T-helper 17 cell (primary cell): ENCODE data around the gene UQCRH. TPM values are rescaled to one million over a fixed set of nuclear protein-coding genes. Genes with fewer than 3 reads are reported as not detected.

Experiments used
- ATAC-seq: fragments of 150-1000 bp; cut with Tn5 transposase; 2 replicates; pipeline ENCODE4 v1.10.0; 2021; ENCODE audit warnings: mild to moderate bottlenecking, moderate library complexity
- DNase-seq, 3 donors: peaks; one replicate each; pipeline versions ENCODE4 v3.0.0 to v3.0.0-alpha.2; 2020 to 2021
- H3K9me3 ChIP-seq: one replicate; pipeline ENCODE4 v1.7.0; 2013; ENCODE audit warnings: low read length, mild to moderate bottlenecking; ENCODE audit not compliant: control insufficient read depth, poor library complexity, severe bottlenecking
- H3K27ac Mint-ChIP-seq: one replicate; pipeline ENCODE4 v1.8.0; 2022; ENCODE audit warnings: mild to moderate bottlenecking, moderate library complexity, mixed read lengths
- H3K27me3 Mint-ChIP-seq: one replicate; pipeline ENCODE4 v1.8.0; 2022; ENCODE audit warnings: mixed read lengths
- H3K36me3 Mint-ChIP-seq: one replicate; pipeline ENCODE4 v1.8.0; 2022; ENCODE audit warnings: low read depth, mixed read lengths
- H3K4me1 Mint-ChIP-seq: one replicate; pipeline ENCODE4 v1.8.0; 2022; ENCODE audit warnings: mild to moderate bottlenecking, mixed read lengths
- H3K4me3 Mint-ChIP-seq: one replicate; pipeline ENCODE4 v1.8.0; 2022; ENCODE audit warnings: mild to moderate bottlenecking, moderate library complexity, mixed read lengths
- total RNA-seq, 4 donors: library from RNA in 2 of 4; stranded (reverse) in 2 of 4; gene quantifications; one replicate each; pipeline ENCODE4 v1.2.3 and lab custom pipeline; 2022 to 2026

UQCRH gene
- total RNA-seq, 2 donors from 2014 or later: 91.0 to 123 TPM

DNA sequence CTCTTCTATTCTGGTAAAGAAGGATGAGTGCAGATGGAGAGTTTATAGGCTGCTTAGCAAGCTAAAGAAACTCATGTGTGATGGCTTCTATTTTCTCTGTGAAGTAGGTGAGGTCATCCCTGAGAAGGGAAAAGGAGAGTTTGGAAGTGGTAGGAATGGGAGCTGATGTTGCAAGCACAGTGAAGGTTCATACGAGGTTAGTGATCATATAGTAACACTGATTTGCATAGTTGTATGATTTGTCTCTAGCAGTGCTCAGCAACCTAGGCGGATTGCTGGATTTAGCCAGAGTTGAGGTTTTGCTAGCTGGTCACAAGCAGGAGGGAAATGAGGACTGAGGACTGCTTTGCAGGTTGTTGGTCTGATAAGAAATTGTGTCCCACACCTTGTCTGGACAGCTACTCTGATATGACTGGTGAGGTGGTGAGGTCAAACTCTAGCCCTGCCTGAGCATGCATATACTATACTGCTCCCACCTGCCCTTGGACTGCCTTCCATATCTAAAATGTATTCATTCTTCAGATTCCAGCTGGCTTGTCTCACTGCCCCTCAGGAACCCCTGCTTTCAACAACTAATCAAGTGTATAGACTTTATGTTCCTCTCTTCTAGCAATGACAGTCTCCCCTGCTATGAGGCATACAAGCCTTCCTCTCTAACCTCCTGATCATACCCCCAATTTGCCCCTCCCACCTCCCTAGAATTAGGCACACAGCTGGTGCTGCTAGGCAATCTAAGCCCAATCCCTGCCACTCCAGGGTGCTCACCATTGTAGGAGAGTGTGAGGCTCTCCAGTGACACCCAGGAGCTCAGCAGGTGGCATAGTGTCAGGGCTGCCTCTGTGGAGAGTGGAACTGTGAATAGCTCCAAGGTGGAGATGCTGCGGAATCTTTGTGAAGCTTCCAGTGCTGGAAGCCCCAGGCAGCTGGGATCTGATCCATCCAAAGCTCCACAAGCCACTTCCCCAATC, 18.6 kb upstream of the UQCRH start:
- peak overlapping the region; percentile 41 for H3K4me3 Mint-ChIP-seq
- H3K9me3 ChIP-seq: no peaks in the 10 kb centered on the region
- H3K4me1 Mint-ChIP-seq: peaks cover 11% of the 10 kb centered on the region
- peaks cover 7% of the 10 kb centered on the region for H3K36me3 Mint-ChIP-seq
- no peaks in the 10 kb centered on the region for H3K27me3 Mint-ChIP-seq
- DNase-seq: no peak
- H3K27ac Mint-ChIP-seq: peak overlapping the region; percentile 49
- no peak for ATAC-seq

DNA sequence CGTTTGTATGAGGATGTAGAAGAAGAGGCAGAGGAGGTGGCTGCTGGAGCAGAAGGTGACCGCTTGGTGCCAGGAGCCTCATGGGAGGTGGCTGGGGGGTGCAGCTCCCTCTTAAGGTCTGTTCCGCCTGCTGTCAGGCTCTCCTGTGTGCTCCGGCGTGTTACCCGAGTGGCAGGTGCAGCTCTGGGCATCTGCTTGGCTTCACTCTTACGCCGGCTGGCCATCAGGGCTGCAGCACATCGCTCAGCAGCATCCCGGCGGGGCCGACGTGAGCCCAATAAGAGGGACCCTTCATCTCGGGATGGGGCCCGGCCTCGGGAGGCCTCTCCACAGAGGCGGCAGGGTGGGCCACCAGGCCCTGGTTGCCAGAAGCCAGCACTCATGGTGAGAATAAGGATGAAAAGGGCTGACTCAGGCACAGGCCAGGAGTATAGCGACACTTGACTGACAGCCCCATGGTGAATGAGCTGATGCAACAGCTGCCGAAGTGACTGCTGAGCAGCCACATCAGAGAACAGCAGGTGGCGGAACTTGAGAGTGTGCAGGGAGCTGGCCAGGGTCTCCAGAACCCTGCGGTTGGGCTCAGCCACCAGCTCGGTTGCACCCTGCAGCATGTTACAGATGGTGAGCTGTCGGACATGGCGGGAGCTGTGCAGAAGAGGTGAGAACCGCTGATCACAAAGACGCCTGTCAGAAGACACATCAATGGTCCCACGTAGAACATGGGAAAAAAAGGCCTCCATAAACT, 17.6 kb upstream of the UQCRH start:
- peaks cover 7% of the 10 kb centered on the region for H3K36me3 Mint-ChIP-seq
- peaks cover 8% of the 10 kb centered on the region for H3K4me1 Mint-ChIP-seq
- ATAC-seq: peak; percentile 50
- no peaks in the 10 kb centered on the region for H3K27me3 Mint-ChIP-seq
- peak overlapping the region; percentile 41 for H3K4me3 Mint-ChIP-seq
- H3K9me3 ChIP-seq: no peaks in the 10 kb centered on the region
- H3K27ac Mint-ChIP-seq: peak overlapping the region; percentile 49
- DNase-seq: no peak

DNA sequence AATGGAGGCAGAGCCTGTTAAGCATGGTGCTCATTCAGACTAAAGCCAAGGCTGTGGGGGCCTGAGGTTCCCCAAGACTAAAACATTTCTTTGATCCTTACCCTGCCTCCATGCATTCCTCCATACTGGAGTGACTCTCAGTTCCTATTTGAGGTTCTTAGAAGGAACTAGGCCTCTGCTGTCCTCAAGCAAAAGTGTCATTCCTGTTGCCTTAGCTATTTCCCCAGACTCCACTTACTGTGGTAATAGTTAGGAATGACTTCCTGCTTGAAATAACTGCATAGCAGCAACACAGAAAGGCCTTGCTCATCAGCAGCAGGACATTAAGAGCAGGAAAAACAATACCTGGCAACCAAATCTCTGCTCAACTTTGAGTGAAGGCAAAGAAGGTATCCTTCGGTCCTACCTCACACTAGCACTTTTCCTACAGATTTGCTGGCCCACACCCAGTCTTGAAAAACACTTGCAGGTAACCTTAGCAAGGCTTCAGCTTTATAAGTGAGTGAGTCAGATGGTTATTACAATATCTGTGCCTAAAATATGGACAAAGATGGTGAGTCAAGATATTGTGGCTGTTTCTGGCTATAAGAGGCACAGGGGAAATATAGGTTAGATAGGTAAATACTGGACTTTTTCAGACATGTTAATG, 14.9 kb upstream of the UQCRH start:
- Mint-ChIP-seq H3K4me1 (peaks cover 8% of the 10 kb centered on the region), H3K27ac (peak overlapping the region; percentile 47), H3K27me3 (no peaks in the 10 kb centered on the region), H3K36me3 (peaks cover 2% of the 10 kb centered on the region), H3K4me3 (no peak overlapping the region)
- H3K9me3 ChIP-seq: no peaks in the 10 kb centered on the region
- ATAC-seq (no peak), DNase-seq (no peak)

DNA sequence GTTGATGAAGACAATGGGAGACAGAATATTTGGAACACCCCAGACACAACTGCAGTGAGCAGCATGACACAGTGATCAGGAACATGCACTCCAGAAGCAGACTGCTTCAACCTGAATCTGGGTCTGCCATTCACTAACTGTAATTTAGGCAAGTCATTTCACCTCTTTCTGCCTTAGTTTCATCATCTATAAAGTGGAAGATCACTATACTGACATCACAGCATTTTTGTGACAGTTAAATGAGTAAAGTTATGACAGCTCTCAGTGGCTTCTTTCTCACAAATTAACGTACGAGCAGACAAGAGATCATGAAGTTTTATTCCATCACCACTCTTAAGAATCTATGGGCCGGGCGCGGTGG, 14.4 kb upstream of the UQCRH start:
- no peaks in the 10 kb centered on the region for H3K9me3 ChIP-seq
- Mint-ChIP-seq H3K4me1 (peaks cover 5% of the 10 kb centered on the region), H3K36me3 (peaks cover 2% of the 10 kb centered on the region), H3K4me3 (no peak overlapping the region), H3K27ac (peak overlapping the region; percentile 47), H3K27me3 (no peaks in the 10 kb centered on the region)
- no peak for DNase-seq
- ATAC-seq: no peak

DNA sequence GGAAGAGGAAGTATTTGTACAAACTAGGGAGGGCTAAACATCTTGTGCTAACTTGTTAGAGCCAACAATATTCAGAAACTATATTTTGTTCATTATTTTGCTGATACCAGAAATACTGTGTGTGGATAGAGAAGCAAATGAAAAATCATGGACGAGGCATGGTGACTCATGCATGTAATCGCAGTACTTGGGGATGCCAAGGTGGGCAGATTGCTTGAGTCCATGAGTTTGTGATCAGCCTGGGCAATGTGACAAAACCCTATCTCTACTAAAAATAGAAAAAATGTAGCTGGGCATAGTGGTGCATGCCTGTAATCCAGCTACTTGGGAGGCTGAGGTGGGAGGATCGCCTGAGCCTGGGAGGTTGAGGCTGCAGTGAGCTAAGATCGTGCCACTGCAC, 13.5 kb upstream of the UQCRH start:
- peaks cover 2% of the 10 kb centered on the region for H3K4me1 Mint-ChIP-seq
- no peaks in the 10 kb centered on the region for H3K9me3 ChIP-seq
- no peaks in the 10 kb centered on the region for H3K36me3 Mint-ChIP-seq
- peak overlapping the region; percentile 47 for H3K27ac Mint-ChIP-seq
- ATAC-seq (no peak), DNase-seq (no peak)
- no peak overlapping the region for H3K4me3 Mint-ChIP-seq
- H3K27me3 Mint-ChIP-seq: no peaks in the 10 kb centered on the region

DNA sequence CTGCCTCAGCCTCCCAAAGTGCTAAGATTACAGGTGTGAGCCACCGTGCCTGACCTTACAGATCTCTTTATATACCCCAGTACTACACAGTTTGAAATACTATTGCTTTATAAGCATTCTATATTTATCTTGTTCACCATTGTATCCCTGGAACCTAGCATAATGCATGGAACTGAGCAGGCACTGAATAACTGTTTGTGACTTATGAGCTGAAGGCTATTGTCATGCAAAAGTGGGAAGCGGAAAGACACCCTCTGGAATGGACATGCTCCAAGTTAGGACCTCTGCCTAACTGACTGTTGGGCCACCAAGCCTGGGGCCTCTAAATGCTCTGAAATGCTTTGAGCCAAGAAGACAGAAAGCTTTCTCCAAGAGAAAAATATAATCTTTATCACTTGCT, 8.2 kb upstream of the UQCRH start:
- no peak overlapping the region for H3K27ac Mint-ChIP-seq
- H3K9me3 ChIP-seq: no peaks in the 10 kb centered on the region
- no peak overlapping the region for H3K4me3 Mint-ChIP-seq
- no peaks in the 10 kb centered on the region for H3K27me3 Mint-ChIP-seq
- DNase-seq: no peak
- ATAC-seq: no peak
- H3K36me3 Mint-ChIP-seq: peaks cover 5% of the 10 kb centered on the region
- H3K4me1 Mint-ChIP-seq: peaks cover 10% of the 10 kb centered on the region

DNA sequence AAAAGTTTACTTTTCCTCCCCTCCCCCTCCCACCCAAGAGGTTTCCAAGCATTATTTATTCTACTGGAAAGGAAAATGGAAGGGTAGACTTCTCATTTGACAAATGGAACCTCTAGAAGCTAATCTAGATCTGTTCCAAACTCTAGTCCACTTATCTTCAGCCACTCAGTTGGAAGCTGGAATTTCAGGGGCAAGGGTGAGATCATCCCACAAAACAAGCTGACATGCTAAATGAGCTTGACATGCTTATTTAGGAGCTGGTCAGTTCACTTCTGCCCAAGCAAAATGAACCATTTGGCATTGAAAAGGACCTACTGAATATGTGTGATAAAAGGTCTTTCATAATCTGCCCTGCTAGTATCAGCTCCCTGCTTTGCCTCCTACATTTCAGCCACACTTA, 5.1 kb upstream of the UQCRH start:
- Mint-ChIP-seq H3K4me3 (no peak overlapping the region), H3K36me3 (peaks cover 8% of the 10 kb centered on the region), H3K27me3 (no peaks in the 10 kb centered on the region), H3K4me1 (peaks cover 27% of the 10 kb centered on the region), H3K27ac (peak overlapping the region; percentile 88)
- DNase-seq: no peak
- no peak for ATAC-seq
- H3K9me3 ChIP-seq: no peaks in the 10 kb centered on the region

DNA sequence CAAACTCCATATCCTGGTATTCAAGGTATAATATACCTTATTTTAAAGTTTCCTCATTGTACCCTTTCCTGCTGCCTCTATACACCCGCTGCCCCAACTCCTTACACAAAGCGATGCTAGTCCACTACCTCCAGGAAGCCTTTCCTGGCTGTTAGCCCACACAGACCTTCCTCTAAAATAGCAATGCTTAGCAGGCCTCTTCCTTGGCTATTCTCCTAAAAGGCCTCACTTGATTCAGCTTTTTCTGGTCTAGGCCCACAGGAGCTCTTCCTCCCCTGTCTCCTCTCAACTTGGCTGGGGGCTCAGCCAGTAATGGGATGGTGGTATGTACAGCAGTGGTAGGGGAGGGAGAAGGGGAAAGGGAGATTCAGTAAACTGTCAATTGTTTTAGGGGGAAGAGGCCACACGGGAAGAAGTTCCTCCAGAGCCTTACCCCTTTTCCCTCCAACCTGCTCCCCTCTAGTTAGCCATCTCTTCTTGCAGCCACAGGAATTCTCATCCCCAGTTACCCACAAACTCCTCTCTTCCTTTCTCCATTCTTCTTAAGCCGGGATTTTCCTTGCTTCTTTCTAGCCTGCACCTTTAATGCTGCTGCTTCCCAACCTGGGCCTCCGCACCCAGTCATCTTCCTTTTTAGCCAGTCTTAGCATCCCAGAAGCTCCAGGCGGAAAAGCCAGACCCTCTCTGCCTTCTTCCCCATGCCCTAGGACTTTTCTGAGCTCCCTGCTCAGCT, 2.7 kb upstream of the UQCRH start:
- peaks cover 8% of the 10 kb centered on the region for H3K36me3 Mint-ChIP-seq
- H3K4me1 Mint-ChIP-seq: peaks cover 31% of the 10 kb centered on the region
- DNase-seq: no peak
- no peaks in the 10 kb centered on the region for H3K9me3 ChIP-seq
- peak overlapping the region; percentile 98 for H3K4me3 Mint-ChIP-seq
- no peak for ATAC-seq
- H3K27ac Mint-ChIP-seq: peak overlapping the region; percentile 96
- no peaks in the 10 kb centered on the region for H3K27me3 Mint-ChIP-seq

DNA sequence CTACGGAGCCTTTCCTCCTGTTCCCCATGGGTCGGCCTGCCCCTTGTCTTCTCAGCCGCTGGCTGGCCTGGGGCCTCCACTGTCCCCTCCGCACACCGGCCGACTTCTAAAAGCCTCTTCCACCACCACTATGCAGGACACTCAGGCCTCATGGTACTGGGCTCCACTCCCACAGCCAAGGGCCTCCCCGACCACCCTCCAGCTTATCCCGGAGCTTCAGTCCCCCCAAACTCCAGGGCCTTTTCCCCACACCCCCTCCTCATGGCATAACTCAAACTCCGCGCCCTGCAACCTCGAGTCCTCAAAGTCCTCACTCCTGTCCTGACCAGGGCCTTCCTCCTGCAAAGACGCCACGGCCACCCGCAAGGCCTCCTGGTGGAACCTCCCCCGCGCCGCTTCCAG, 2.1 kb upstream of the UQCRH start:
- no peak for ATAC-seq
- H3K27me3 Mint-ChIP-seq: no peaks in the 10 kb centered on the region
- peaks cover 31% of the 10 kb centered on the region for H3K4me1 Mint-ChIP-seq
- H3K4me3 Mint-ChIP-seq: peak overlapping the region; percentile 98
- peaks cover 8% of the 10 kb centered on the region for H3K36me3 Mint-ChIP-seq
- H3K9me3 ChIP-seq: no peaks in the 10 kb centered on the region
- H3K27ac Mint-ChIP-seq: peak overlapping the region; percentile 96
- no peak for DNase-seq

DNA sequence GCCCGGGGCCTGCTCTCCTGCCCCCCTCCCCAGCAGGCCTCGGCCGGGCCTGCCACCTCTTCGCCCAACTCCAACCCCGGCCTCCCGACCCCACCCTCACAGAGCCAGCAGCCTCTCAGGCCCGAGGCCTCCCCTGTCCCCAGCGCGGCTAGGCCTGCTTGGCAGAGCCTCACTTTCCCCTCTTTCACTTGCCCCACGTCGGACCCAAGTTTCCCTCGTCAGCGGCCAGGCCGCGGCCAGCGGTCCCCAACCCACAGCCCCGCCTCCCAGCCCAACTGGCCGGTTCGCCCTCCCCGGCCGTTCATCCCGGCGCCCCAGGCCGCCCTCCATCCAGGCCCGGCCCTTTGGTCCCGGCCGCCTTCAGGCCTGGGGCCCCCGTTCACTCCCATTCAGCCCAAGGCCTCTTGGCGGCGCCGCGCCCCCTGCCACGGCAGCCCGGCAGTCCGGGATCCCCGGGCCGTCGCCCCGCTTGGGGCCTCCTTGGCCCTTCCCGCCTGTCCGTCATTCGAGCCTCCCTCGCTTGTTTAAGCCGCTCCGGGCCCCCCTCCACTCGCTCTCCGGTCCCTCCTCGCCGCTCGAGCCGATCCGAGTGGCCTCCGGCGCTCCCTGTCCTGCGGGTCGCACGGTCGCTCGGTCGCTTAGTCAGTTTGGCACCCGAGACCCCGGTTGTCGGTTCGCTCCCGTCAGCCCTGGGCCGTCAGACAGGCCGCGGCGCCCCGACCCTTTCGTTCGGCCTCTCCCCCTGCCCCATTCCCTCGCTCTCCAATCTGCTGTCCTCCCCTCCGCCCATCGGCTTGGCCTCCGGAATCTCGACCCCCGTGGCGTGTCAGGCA, 1.5 kb upstream of the UQCRH start:
- peaks cover 7% of the 10 kb centered on the region for H3K36me3 Mint-ChIP-seq
- peak; percentile 16 for ATAC-seq
- peak; percentile 29 to 39 (median 36) for DNase-seq
- H3K9me3 ChIP-seq: no peaks in the 10 kb centered on the region
- H3K4me1 Mint-ChIP-seq: peaks cover 32% of the 10 kb centered on the region
- no peaks in the 10 kb centered on the region for H3K27me3 Mint-ChIP-seq
- H3K27ac Mint-ChIP-seq: peak overlapping the region; percentile 96
- peak overlapping the region; percentile 98 for H3K4me3 Mint-ChIP-seq

DNA sequence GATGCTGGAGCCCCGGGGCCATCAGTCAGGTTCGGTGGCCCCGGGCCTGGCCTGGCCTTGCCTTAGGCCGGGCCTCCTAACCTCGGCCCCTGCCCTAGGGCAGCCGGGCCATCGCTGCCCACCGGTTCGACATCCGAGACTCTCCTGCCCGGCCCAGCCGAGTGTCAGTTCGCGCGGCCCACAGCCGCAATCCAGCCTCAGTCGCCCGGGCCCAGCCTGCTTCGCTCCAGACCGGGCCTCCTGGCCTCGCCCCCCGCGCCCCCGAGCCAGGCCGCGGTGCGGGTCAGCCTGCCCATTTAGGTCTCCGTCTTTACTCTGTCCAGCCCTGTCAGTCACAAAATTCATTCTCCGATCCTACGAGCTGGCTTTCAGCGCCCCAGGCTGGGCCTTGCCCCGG, 859 bp upstream of the UQCRH start:
- Mint-ChIP-seq H3K4me3 (peak overlapping the region; percentile 98), H3K4me1 (peaks cover 37% of the 10 kb centered on the region), H3K27me3 (no peaks in the 10 kb centered on the region), H3K36me3 (peaks cover 3% of the 10 kb centered on the region), H3K27ac (peak overlapping the region; percentile 96)
- H3K9me3 ChIP-seq: no peaks in the 10 kb centered on the region
- peak; percentile 14 for ATAC-seq
- peak in 2 of 3 donors; percentile 11 to 20 for DNase-seq

DNA sequence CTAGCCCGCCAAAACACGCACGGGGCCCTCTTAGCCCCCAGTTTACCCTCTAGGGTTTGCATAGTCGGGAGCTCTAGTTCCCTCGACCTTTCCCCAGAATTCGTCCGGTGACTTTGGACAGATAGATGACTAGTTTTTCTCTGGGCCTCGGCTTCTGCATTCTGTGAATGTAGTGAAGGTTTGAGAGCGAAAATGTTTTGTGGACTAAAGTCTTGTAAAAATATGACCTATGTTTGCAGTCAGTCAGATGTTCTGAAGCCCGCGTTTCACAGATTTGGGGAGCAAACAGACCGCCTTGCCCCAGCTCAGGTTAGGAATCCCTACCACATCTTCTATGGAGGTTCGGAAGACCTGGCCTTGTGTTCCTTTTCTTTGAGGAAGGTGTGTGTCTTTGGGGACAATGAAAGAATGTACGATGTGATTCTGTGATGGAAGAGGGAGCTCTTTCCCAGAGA, 401 bp downstream of the UQCRH start:
- no peaks in the 10 kb centered on the region for H3K9me3 ChIP-seq
- Mint-ChIP-seq H3K4me1 (peaks cover 36% of the 10 kb centered on the region), H3K27ac (peak overlapping the region; percentile 96), H3K36me3 (peaks cover 3% of the 10 kb centered on the region), H3K4me3 (peak overlapping the region; percentile 98), H3K27me3 (no peaks in the 10 kb centered on the region)
- DNase-seq (no peak), ATAC-seq (no peak)
